Ovary (tissue), 9 donors: ENCODE measurements around the gene FOS. TPM values are rescaled to one million over a fixed set of nuclear protein-coding genes. Genes with fewer than 3 reads are reported as not detected.

Source experiments
- DNase-seq, 5 donors: peaks; one replicate each; pipeline ENCODE4 v3.0.0-alpha.2; 2019 to 2020
- H3K27ac ChIP-seq, 2 donors: fragments of 200-600 bp; one replicate each; pipeline versions ENCODE4 v1.5.1 to v1.8.0; 2019 to 2022
- H3K27me3 ChIP-seq: fragments of 200-600 bp; one replicate; pipeline ENCODE4 v1.8.0; 2022
- H3K36me3 ChIP-seq: fragments of 200-600 bp; sonication (generic); one replicate; pipeline ENCODE4 v1.5.1; 2019
- H3K4me1 ChIP-seq: one replicate; pipeline ENCODE4 v1.8.1; 2013; ENCODE audit warnings: mild to moderate bottlenecking, moderate library complexity; ENCODE audit not compliant: insufficient read depth
- H3K4me3 ChIP-seq: fragments of 200-600 bp; sonication (generic); one replicate; pipeline ENCODE4 v1.5.1; 2017
- H3K9me3 ChIP-seq, 2 donors: fragments of 200-600 bp in 1 of 2; sonication (generic) in 1 of 2; one replicate each; pipeline versions ENCODE4 v1.5.1 to v1.8.1; 2013 to 2019; ENCODE audit warnings: mild to moderate bottlenecking in 1 of 2, moderate library complexity in 1 of 2
- EP300 ChIP-seq: sonication (generic); formaldehyde crosslinking; IDR thresholded peaks from one replicate; pipeline ENCODE4 v1.6.1; 2017; ENCODE audit warnings: antibody characterized with exemption
- POLR2A ChIP-seq: fragments of 450-650 bp; IDR thresholded peaks from one replicate; pipeline ENCODE4 v1.6.1; 2017; ENCODE audit warnings: antibody characterized with exemption, mild to moderate bottlenecking, moderate library complexity
- WGBS, 3 donors: extraction: QIAGEN DNeasy Blood & Tissue Kit in 1 of 3; methylation state at CpG; one replicate each; pipeline versions ENCODE4 v1.1.5 to v1.1.7; 2013 to 2017; 5-methylcytosine and 5-hydroxymethylcytosine counted together
- intact Hi-C, 4 donors: fragments of 100-400 bp; cut with DNase I; formaldehyde crosslinking; loops; one replicate each; pipeline versions ENCODE4 v1.11.0 to v1.15.1; 2022 to 2023
- polyA plus RNA-seq, 2 donors: library from polyadenylated mRNA; stranded (reverse); fragments of 200-250 nt in 1 of 2; fragments of 350-450 nt in 1 of 2; fragmentation: Illumina TruSeq in 1 of 2; extraction: RNeasy Lipid Tissue Mini Kit (QIAGEN cat#74804) in 1 of 2; gene quantifications; one replicate each; pipeline ENCODE4 v1.2.3, GENCODE V29; 2013 to 2014
- total RNA-seq, 7 donors: library from RNA; depleted of rRNA in 2 of 7; stranded (reverse); fragments of >200 nt in 2 of 7; fragmentation: NEBNext Ultra II Directional in 3 of 7; extraction: Animal tissue kit (Norgen Biotek cat#: 25700) in 3 of 7; gene quantifications; one replicate each; pipeline versions ENCODE4 v1.1.0 to v1.2.4, GENCODE V29; 2016 to 2023
- TF ChIP-seq, protein P1 (sequence below), 3 donors: fragments of 450-650 bp in 2 of 3; fragments of 200-600 bp in 1 of 3; IDR thresholded peaks; one replicate each; pipeline versions ENCODE4 v1.5.1 to v1.8.0; 2016 to 2022; ENCODE audit warnings: antibody characterized with exemption in 3 of 3, mild to moderate bottlenecking in 1 of 3
- donor health status: DM: no; HTN: no; CAD: no; lungs with moderate emphysema.
- donor health status: DM: no; HTN: no; CAD: no.
- donor health status: Bipolar disorder and iron deficiency.
- donor health status: DM: yes; HTN: yes; CAD: no.
- donor health status: DM: no; HTN: no; CAD: no.
- donor health status: DM: yes; HTN: yes; CAD: no.

The FOS gene
- total and polyA plus RNA-seq, 9 donors = 115 to 2,019 (median 178) TPM

DNA sequence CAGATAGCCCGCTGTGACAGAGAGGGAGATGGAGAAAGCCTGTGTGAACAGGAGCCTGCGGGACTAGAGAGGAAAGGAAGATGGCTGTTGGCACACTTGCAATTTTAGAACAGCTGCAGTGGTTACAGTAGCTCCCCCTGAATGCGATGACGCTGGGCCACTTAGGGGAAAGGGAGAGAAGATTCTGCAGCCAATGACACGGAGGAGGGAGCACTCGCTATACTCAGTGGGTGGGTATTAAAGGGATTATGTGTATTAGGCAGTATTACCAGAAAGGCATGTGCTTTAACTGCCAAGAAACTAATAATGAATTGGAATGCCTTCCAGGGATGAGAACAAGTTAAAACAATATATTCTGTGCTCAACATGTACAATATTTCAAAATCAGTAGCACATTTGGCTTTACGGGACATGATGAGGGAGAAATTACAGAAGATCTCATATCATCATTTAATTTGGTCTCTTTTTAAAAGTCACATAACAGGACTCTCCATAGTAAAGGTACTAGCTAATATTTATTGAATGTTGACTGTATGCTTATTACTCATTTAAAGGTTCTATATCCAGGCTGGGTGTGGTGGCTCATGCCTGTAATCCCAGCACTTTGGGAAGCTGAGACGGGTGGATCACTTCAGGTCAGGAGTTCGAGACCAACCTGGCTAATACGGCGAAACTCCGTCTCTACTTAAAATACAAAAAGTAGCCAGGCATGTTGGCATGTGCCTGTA is 35.9 kb upstream of the FOS start:
- 38 to 41% (median 41%) methylated on average over 12 of the region's 12 CpGs for WGBS, 3 donors
- no peak for TF ChIP-seq POLR2A
- TF ChIP-seq, protein P1, sequence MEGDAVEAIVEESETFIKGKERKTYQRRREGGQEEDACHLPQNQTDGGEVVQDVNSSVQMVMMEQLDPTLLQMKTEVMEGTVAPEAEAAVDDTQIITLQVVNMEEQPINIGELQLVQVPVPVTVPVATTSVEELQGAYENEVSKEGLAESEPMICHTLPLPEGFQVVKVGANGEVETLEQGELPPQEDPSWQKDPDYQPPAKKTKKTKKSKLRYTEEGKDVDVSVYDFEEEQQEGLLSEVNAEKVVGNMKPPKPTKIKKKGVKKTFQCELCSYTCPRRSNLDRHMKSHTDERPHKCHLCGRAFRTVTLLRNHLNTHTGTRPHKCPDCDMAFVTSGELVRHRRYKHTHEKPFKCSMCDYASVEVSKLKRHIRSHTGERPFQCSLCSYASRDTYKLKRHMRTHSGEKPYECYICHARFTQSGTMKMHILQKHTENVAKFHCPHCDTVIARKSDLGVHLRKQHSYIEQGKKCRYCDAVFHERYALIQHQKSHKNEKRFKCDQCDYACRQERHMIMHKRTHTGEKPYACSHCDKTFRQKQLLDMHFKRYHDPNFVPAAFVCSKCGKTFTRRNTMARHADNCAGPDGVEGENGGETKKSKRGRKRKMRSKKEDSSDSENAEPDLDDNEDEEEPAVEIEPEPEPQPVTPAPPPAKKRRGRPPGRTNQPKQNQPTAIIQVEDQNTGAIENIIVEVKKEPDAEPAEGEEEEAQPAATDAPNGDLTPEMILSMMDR (IDR thresholded peaks at IDR 0.05) = no peak
- TF ChIP-seq EP300 = no peak
- H3K27ac ChIP-seq = no peak overlapping the region
- H3K27me3 ChIP-seq = no peaks in the 10 kb centered on the region
- no peaks in the 10 kb centered on the region for H3K9me3 ChIP-seq
- no peak for DNase-seq
- no peak overlapping the region for H3K4me3 ChIP-seq
- H3K4me1 ChIP-seq = peaks cover 3% of the 10 kb centered on the region
- no peaks in the 10 kb centered on the region for H3K36me3 ChIP-seq
- intact Hi-C loops = no loop called here

DNA sequence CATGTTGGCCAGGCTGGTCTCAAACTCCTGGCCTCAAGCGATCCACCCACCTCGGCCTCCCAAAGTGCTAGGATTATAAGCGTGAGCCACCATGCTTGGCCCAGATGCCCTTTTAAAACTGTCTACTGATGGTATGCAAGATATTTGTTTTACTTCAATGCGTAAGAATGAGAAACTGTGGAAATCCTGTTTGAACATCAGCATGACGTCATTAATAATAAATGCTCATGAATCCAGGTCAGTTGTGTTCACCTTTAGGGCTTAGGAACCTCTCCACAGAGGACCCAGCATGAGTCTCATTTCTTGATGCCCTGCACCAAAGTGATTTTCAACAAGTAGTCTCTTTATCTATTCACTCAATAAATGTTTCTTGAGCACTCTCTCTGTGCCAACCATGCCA is 34.5 kb upstream of the FOS start:
- H3K36me3 ChIP-seq = no peaks in the 10 kb centered on the region
- intact Hi-C loops = no loop called here
- WGBS, 3 donors = 88 to 96% (median 95%) methylated on average over 5 of the region's 5 CpGs

DNA sequence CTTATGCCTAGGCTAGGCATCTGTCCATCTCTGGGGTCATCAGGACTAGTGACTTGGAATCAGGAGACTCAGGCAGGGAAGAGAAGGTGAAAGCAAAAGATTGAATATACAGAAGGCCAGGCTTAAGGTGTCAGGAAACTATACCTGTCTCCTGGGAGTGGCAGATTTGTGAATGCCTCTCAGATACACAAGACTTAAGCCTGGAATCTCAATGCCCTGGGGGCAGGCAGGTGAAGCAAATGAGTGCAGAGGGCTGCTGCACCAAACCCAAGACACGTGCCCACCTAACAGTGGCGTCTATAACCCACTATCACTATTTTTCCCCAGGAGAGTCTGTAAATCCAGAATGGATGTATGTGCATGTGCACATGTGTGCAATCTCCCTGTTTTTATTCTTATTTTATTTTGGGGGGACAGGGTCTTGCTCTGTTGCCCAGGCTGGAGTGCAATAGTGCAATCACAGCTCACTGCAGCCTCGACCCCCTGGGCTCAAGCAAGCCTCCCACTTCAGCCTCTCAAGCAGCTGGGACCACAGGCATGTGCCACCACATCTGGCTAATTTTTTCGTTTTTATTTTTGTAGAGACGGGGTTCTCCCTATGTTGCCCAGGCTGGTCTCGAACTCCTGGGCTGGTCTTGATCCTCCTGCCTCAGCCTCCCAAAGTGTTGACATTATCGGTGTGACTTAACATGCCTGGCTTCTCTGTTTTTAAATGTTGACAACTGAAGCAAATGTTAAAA is 31.9 kb upstream of the FOS start:
- WGBS, 3 donors = 80 to 86% (median 83%) methylated on average over 7 of the region's 7 CpGs
- Histone ChIP-seq H3K4me3 (no peak overlapping the region), H3K36me3 (no peaks in the 10 kb centered on the region), H3K27me3 (no peaks in the 10 kb centered on the region), H3K9me3 (no peaks in the 10 kb centered on the region), H3K4me1 (no peaks in the 10 kb centered on the region), H3K27ac (no peak overlapping the region)
- intact Hi-C loops = no loop called here
- DNase-seq = no peak
- TF ChIP-seq POLR2A = no peak
- TF ChIP-seq, protein P1 (IDR thresholded peaks at IDR 0.05) = no peak
- TF ChIP-seq EP300 = no peak

More for the DNA sequence above, 34.5 kb upstream of the FOS start:
- Histone ChIP-seq H3K4me1 (no peaks in the 10 kb centered on the region), H3K27me3 (no peaks in the 10 kb centered on the region), H3K9me3 (no peaks in the 10 kb centered on the region), H3K27ac (no peak overlapping the region), H3K4me3 (no peak overlapping the region)
- TF ChIP-seq EP300 = no peak
- no peak for DNase-seq

DNA sequence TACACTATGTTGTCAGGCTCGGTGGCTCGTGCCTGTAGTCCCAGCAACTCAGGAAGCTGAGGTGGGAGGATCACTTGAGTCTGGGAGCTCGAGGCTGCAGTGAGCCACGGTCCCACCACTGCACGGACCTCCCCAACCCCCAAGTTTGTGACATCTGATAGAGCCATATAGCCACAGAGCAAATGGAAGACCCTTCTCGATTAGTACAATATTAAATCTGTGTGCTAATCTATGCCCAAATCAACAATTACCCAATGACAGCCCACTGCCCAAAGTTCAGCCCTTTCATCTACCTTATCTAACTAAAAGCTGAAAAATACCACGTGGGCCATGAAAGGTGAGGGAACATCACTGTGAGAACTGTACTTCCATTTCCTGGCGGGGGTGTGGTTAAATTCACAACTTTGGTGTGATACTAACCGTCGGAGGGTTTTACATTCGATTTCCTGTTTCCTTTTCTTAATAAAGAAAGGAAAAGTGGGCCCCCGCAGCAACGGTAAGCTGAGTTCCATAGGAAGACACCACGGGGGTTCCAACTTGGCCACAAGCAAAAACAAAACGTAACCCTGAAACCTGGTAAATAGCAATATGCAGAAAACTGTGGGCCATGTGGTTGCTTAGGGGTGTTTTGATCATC is 31.2 kb upstream of the FOS start:
- no peaks in the 10 kb centered on the region for H3K9me3 ChIP-seq
- H3K36me3 ChIP-seq = no peaks in the 10 kb centered on the region
- WGBS, 3 donors = 56 to 65% (median 63%) methylated on average over 15 of the region's 15 CpGs
- no peak overlapping the region for H3K27ac ChIP-seq
- no peaks in the 10 kb centered on the region for H3K4me1 ChIP-seq
- TF ChIP-seq EP300 (no peak), POLR2A (no peak)
- TF ChIP-seq, protein P1 (IDR thresholded peaks at IDR 0.05) = no peak
- H3K4me3 ChIP-seq = no peak overlapping the region
- intact Hi-C loops = no loop called here
- H3K27me3 ChIP-seq = no peaks in the 10 kb centered on the region
- DNase-seq = no peak
